OCI-LY3 (cell line): ENCODE data around the gene XK.

Experiments used
- H2AFZ ChIP-seq: fragments of 200-600, 300-600 bp; shearing (Covaris generic); 2 replicates; pipeline ENCODE4 v1.6.0; 2014; ENCODE audit warnings: antibody characterized with exemption, low read depth, low read length
- H3K27ac ChIP-seq: fragments of 200-600, 300-600 bp; sonication (generic); 2 replicates; pipeline ENCODE4 v1.5.1; 2014; ENCODE audit warnings: mild to moderate bottlenecking, low read length, moderate library complexity, mixed read lengths
- H3K27me3 ChIP-seq: fragments of 200-600, 300-600 bp; sonication (generic); 2 replicates; pipeline ENCODE4 v1.6.1; 2014; ENCODE audit warnings: low read depth, low read length, mixed read lengths
- H3K36me3 ChIP-seq: fragments of 200-600, 300-600 bp; sonication (generic); replicated peaks from 2 replicates; pipeline ENCODE3; 2014; ENCODE audit warnings: low read depth, low read length, mixed read lengths
- H3K4me1 ChIP-seq: fragments of 300-600, 200-600 bp; sonication (generic); 2 replicates; pipeline ENCODE4 v1.6.1; 2014; ENCODE audit warnings: low read length, mixed read lengths
- H3K4me2 ChIP-seq: fragments of 200-600, 300-600 bp; sonication (generic); 2 replicates; pipeline ENCODE4 v1.6.1; 2014; ENCODE audit warnings: low read length, mixed read lengths
- H3K4me3 ChIP-seq: fragments of 300-600, 200-600 bp; sonication (generic); 2 replicates; pipeline ENCODE4 v1.5.1; 2014; ENCODE audit warnings: antibody characterized with exemption, mild to moderate bottlenecking, low read length, moderate library complexity
- H3K79me2 ChIP-seq: fragments of 300-600, 200-600 bp; shearing (Covaris generic); 2 replicates; pipeline ENCODE4 v1.6.1; 2014; ENCODE audit warnings: mild to moderate bottlenecking, low read length, mixed read lengths
- H3K9ac ChIP-seq: fragments of 300-600, 200-600 bp; shearing (Covaris generic); 2 replicates; pipeline ENCODE4 v1.6.0; 2014; ENCODE audit warnings: mild to moderate bottlenecking, low read length, moderate library complexity
- H3K9me3 ChIP-seq: fragments of 200-600, 300-600 bp; shearing (Covaris generic); 2 replicates; pipeline ENCODE4 v1.6.1; 2014; ENCODE audit warnings: low read length, mixed read lengths; ENCODE audit not compliant: insufficient read depth
- H4K20me1 ChIP-seq: fragments of 200-600, 300-600 bp; sonication (generic); 2 replicates; pipeline ENCODE4 v1.6.1; 2016; ENCODE audit warnings: low read length, mixed read lengths; ENCODE audit not compliant: insufficient read depth
- CTCF ChIP-seq: fragments of 200-600, 300-600 bp; sonication (generic); IDR thresholded peaks from 2 replicates; pipeline ENCODE4 v1.5.1; 2014; ENCODE audit warnings: antibody characterized with exemption, low read length, low read depth
- EZH2phosphoT487 ChIP-seq: fragments of 200-600 bp; shearing (Covaris generic); IDR thresholded peaks from 2 replicates; pipeline ENCODE4 v1.6.1; 2018; ENCODE audit warnings: antibody characterized with exemption, mixed run types, low read depth

The XK gene

GRCh38 chrX:37652589-37653231, 32.9 kb upstream of the XK start:
- Histone ChIP-seq H3K4me1 (peaks cover 26% of the 10 kb centered on the region), H3K4me3 (no peak overlapping the region), H2AFZ (no peak overlapping the region), H3K27me3 (no peaks in the 10 kb centered on the region), H3K4me2 (no peak overlapping the region), H3K36me3 (no peaks in the 10 kb centered on the region), H3K27ac (no peak overlapping the region), H3K79me2 (no peaks in the 10 kb centered on the region), H3K9me3 (no peaks in the 10 kb centered on the region), H4K20me1 (no peaks in the 10 kb centered on the region), H3K9ac (no peak overlapping the region)
- TF ChIP-seq CTCF (no peak), EZH2phosphoT487 (no peak)

GRCh38 chrX:37653397-37654085, 32.0 kb upstream of the XK start:
- H4K20me1 ChIP-seq, result no peaks in the 10 kb centered on the region
- peaks cover 26% of the 10 kb centered on the region for H3K4me1 ChIP-seq
- TF ChIP-seq EZH2phosphoT487, result no peak
- TF ChIP-seq CTCF, result no peak
- H2AFZ ChIP-seq, result no peak overlapping the region
- no peaks in the 10 kb centered on the region for H3K36me3 ChIP-seq
- H3K27me3 ChIP-seq, result no peaks in the 10 kb centered on the region
- no peaks in the 10 kb centered on the region for H3K9me3 ChIP-seq
- no peak overlapping the region for H3K4me2 ChIP-seq
- H3K27ac ChIP-seq, result no peak overlapping the region
- H3K4me3 ChIP-seq, result no peak overlapping the region
- H3K9ac ChIP-seq, result no peak overlapping the region
- no peaks in the 10 kb centered on the region for H3K79me2 ChIP-seq

- Histone ChIP-seq H3K4me3 (no peak overlapping the region), H4K20me1 (no peaks in the 10 kb centered on the region), H3K79me2 (no peaks in the 10 kb centered on the region), H2AFZ (no peak overlapping the region), H3K27ac (no peak overlapping the region), H3K9ac (no peak overlapping the region), H3K9me3 (no peaks in the 10 kb centered on the region), H3K27me3 (no peaks in the 10 kb centered on the region), H3K4me2 (no peak overlapping the region), H3K36me3 (no peaks in the 10 kb centered on the region), H3K4me1 (peaks cover 19% of the 10 kb centered on the region)
- TF ChIP-seq CTCF, result no peak
- no peak for TF ChIP-seq EZH2phosphoT487
Observed at GRCh38 chrX:37658343-37659030, 27.1 kb upstream of the XK start.

- no peaks in the 10 kb centered on the region for H3K79me2 ChIP-seq
- H2AFZ ChIP-seq, result no peak overlapping the region
Observed at GRCh38 chrX:37659047-37659446, 26.5 kb upstream of the XK start.

More at GRCh38 chrX:37659047-37659446, 26.5 kb upstream of the XK start:
- Histone ChIP-seq H3K4me3 (no peak overlapping the region), H3K27ac (no peak overlapping the region), H3K9me3 (no peaks in the 10 kb centered on the region), H3K9ac (no peak overlapping the region), H3K4me1 (peaks cover 19% of the 10 kb centered on the region), H4K20me1 (no peaks in the 10 kb centered on the region), H3K36me3 (no peaks in the 10 kb centered on the region), H3K4me2 (no peak overlapping the region), H3K27me3 (no peaks in the 10 kb centered on the region)
- no peak for TF ChIP-seq EZH2phosphoT487
- TF ChIP-seq CTCF, result no peak
